K562 (cell line): ENCODE measurements around the gene WSCD2. TPM values are rescaled to one million over a fixed set of nuclear protein-coding genes. Genes with fewer than 3 reads are reported as not detected.

ENCODE experiments used
- ATAC-seq: fragments of 200-7000 bp; cut with Tn5 transposase; 3 replicates; pipeline ENCODE4 v1.9.1; 2020; ENCODE audit warnings: moderate library complexity
- BruUV-seq: library from RNA; stranded (reverse); fragments of 400-500 nt; replicated peaks from 2 replicates; lab custom pipeline; 2021; lab: Mats Ljungman, UMichigan
- CTCF ChIA-PET: fragments of 300-600 bp; formaldehyde crosslinking; extraction: SDS; loops from one replicate; lab custom pipeline; 2021; ENCODE audit warnings: low intra/inter-chr PET ratio; lab: Yijun Ruan, JAX
- POLR2A ChIA-PET: fragments of 300-600, 350-650 bp; sonication (Branson Sonifier 250); formaldehyde crosslinking; extraction: SDS; loops from one replicate; lab custom pipeline; 2021; ENCODE audit warnings: antibody characterized with exemption, inconsistent platforms; lab: Yijun Ruan, JAX
- DNase-seq, 4 experiments: peaks; one replicate each; pipeline versions ENCODE4 v3.0.0 to v3.0.0-alpha.2; 2011 to 2018; ENCODE audit warnings: low spot score in 3 of 4, mixed read lengths in 3 of 4; ENCODE audit errors: extremely low read depth in 1 of 4
- FAIRE-seq: peaks from 2 replicates; lab custom pipeline; 2011; peaks lifted over from hg19 to GRCh38; lab: Jason Lieb, UNC
- H2AFZ ChIP-seq: 2 replicates; pipeline ENCODE4 v1.6.0; 2011; ENCODE audit warnings: low read depth, low read length, control low read depth, inconsistent platforms
- H3K27ac ChIP-seq: fragments of 200-600 bp; 3 replicates; pipeline ENCODE4 v1.8.0; 2011; ENCODE audit warnings: low read depth, mild to moderate bottlenecking, control low read depth, inconsistent platforms, low read length, moderate library complexity, mixed read lengths; ENCODE audit errors: extremely low read depth
- H3K27me3 ChIP-seq, 2 experiments: fragments of 300-600 bp in 1 of 2; 2 replicates in 1 of 2; 3 replicates in 1 of 2; pipeline versions ENCODE4 v1.6.0 to v1.8.0; 2011; ENCODE audit warnings: inconsistent platforms in 2 of 2, low read length in 2 of 2, mild to moderate bottlenecking in 1 of 2, mixed read lengths in 1 of 2, moderate library complexity in 1 of 2; ENCODE audit not compliant: control insufficient read depth in 2 of 2, insufficient read depth in 2 of 2
- H3K36me3 ChIP-seq: fragments of 300-600 bp; 3 replicates; pipeline ENCODE4 v1.8.0; 2011; ENCODE audit warnings: mild to moderate bottlenecking, low read length, inconsistent platforms; ENCODE audit not compliant: control insufficient read depth, insufficient read depth
- H3K4me1 ChIP-seq, 2 experiments: fragments of 200-600 bp in 1 of 2; replicated peaks in 1 of 2; 2 replicates in 1 of 2; 3 replicates in 1 of 2; pipeline versions ENCODE4 v1.5.1 to v1.8.0; 2011; ENCODE audit warnings: inconsistent platforms in 2 of 2, low read length in 2 of 2, mild to moderate bottlenecking in 1 of 2, mixed read lengths in 1 of 2, moderate library complexity in 1 of 2; ENCODE audit not compliant: control insufficient read depth in 2 of 2, insufficient read depth in 2 of 2
- H3K4me2 ChIP-seq: 2 replicates; pipeline ENCODE4 v1.6.1; 2011; ENCODE audit warnings: low read length, control low read depth, inconsistent platforms, mixed read lengths; ENCODE audit not compliant: insufficient read depth
- H3K4me3 ChIP-seq: fragments of 200-600 bp; sonication (generic), shearing (Covaris generic); 2 replicates; pipeline ENCODE4 v1.5.1; 2016; ENCODE audit warnings: control low read depth, inconsistent platforms
- H3K79me2 ChIP-seq: fragments of 200-600 bp; 3 replicates; pipeline ENCODE4 v1.8.0; 2011; ENCODE audit warnings: low read length, inconsistent platforms; ENCODE audit not compliant: control insufficient read depth, insufficient read depth
- H3K9ac ChIP-seq, 2 experiments: 2 replicates each; pipeline versions ENCODE4 v1.6.0 to v1.6.1; 2011; ENCODE audit warnings: low read depth in 2 of 2, low read length in 2 of 2, control low read depth in 1 of 2, inconsistent platforms in 1 of 2, mild to moderate bottlenecking in 1 of 2, mixed read lengths in 1 of 2; ENCODE audit not compliant: insufficient read depth in 1 of 2
- H3K9me1 ChIP-seq: one replicate; pipeline ENCODE4 v1.6.0; 2011; ENCODE audit warnings: inconsistent platforms, mild to moderate bottlenecking, low read length, moderate library complexity; ENCODE audit not compliant: control insufficient read depth, insufficient read depth
- H3K9me3 ChIP-seq: replicated peaks from 2 replicates; pipeline ENCODE4 v1.5.1; 2011; ENCODE audit warnings: low read depth, low read length, inconsistent platforms; ENCODE audit not compliant: control insufficient read depth, insufficient read depth
- H4K20me1 ChIP-seq: replicated peaks from 2 replicates; pipeline ENCODE4 v1.6.1; 2011; ENCODE audit warnings: low read length, inconsistent platforms, mixed read lengths; ENCODE audit not compliant: control insufficient read depth, insufficient read depth
- BACH1 ChIP-seq: fragments of 200-800 bp; sonication (Bioruptor generic); IDR thresholded peaks from 2 replicates; pipeline ENCODE4 v1.6.1; 2016; ENCODE audit warnings: missing genetic modification characterization, missing compliant biosample characterization
- CBFB ChIP-seq: sonication (generic); formaldehyde crosslinking; IDR thresholded peaks from 2 replicates; pipeline ENCODE4 v1.4.0; 2020; ENCODE audit warnings: mild to moderate bottlenecking, missing genetic modification reagents
- ETV5 ChIP-seq: sonication (generic); formaldehyde crosslinking; IDR thresholded peaks from 2 replicates; pipeline ENCODE4 v1.4.0; 2020; ENCODE audit warnings: low read depth, mild to moderate bottlenecking, missing genetic modification reagents
- PREB ChIP-seq: sonication (generic); formaldehyde crosslinking; IDR thresholded peaks from 2 replicates; pipeline ENCODE4 v1.8.1; 2023; ENCODE audit warnings: mild to moderate bottlenecking, missing genetic modification reagents
- SMARCE1 ChIP-seq: fragments of 450-650 bp; IDR thresholded peaks from 2 replicates; pipeline ENCODE4 v1.7.1; 2016; ENCODE audit warnings: mild to moderate bottlenecking
- ZBTB40 ChIP-seq, 2 experiments: fragments of 450-650 bp in 1 of 2; sonication (generic) in 1 of 2; formaldehyde crosslinking in 1 of 2; IDR thresholded peaks; 2 replicates each; pipeline versions ENCODE4 v1.7.1 to v1.9.0; 2016 to 2022; ENCODE audit warnings: inconsistent platforms in 1 of 2, mild to moderate bottlenecking in 1 of 2, missing genetic modification reagents in 1 of 2
- ZNF212 ChIP-seq: fragments of 450-650 bp; formaldehyde crosslinking; IDR thresholded peaks from 2 replicates; pipeline ENCODE4 v1.4.0; 2020; ENCODE audit warnings: mild to moderate bottlenecking
- ZNF639 ChIP-seq, 2 experiments: fragments of 200-800 bp in 1 of 2; sonication (Bioruptor generic) in 1 of 2; sonication (generic) in 1 of 2; formaldehyde crosslinking in 1 of 2; IDR thresholded peaks in 1 of 2; conservative IDR thresholded peaks in 1 of 2; 2 replicates each; pipeline versions ENCODE4 v1.5.0 to v1.6.1; 2016 to 2020; ENCODE audit warnings: missing compliant biosample characterization in 1 of 2, missing genetic modification characterization in 1 of 2, missing genetic modification reagents in 1 of 2
- ZNF764 ChIP-seq: fragments of 250-450 bp; sonication (Bioruptor Pico); IDR thresholded peaks from 2 replicates; pipeline ENCODE4 v1.4.0; 2020; ENCODE audit warnings: low read depth, mild to moderate bottlenecking, moderate library complexity
- WGBS: fragments of 100-300 bp; shearing (Covaris generic); methylation state at CpG from one replicate; pipeline ENCODE4 v1.1.6; 2016; ENCODE audit warnings: low coverage, mixed read lengths; ENCODE audit not compliant: insufficient coverage; ENCODE audit errors: missing lambda C conversion rate; 5-methylcytosine and 5-hydroxymethylcytosine counted together
- in situ Hi-C: fragments of 300-500 bp; cut with MboI; formaldehyde crosslinking; loops from 4 replicates; pipeline ENCODE4 v1.15.0; 2018; ENCODE audit warnings: inconsistent platforms, mixed read lengths
- intact Hi-C: fragments of 100-400 bp; cut with micrococcal nuclease; formaldehyde crosslinking; loops from 2 replicates; pipeline ENCODE4 v1.14.2; 2022
- polyA plus RNA-seq, 8 experiments: library from polyadenylated mRNA; depleted of rRNA in 4 of 8; stranded (reverse) in 5 of 8; unstranded in 3 of 8; fragments of >200 nt; fragmentation: Nextera tagmentation in 2 of 8; fragmentation: Illumina TruSeq in 1 of 8; extraction: Ambion mirVana in 2 of 8; extraction: Trizol in 1 of 8; gene quantifications; 2 replicates each; pipeline versions ENCODE4 v1.2.1 to v1.2.3, GENCODE V29; 2011 to 2014; ENCODE audit warnings: inconsistent platforms in 1 of 8, missing spikeins in 1 of 8
- total RNA-seq, 7 experiments: library from RNA; depleted of rRNA in 6 of 7; stranded (reverse); fragments of >200 nt in 6 of 7; fragmentation: Illumina TruSeq in 2 of 7; extraction: Trizol in 2 of 7; gene quantifications; 2 replicates each; pipeline versions ENCODE4 v1.2.1 to v1.2.3, GENCODE V29; 2011 to 2021; ENCODE audit warnings: low replicate concordance in 1 of 7

WSCD2 gene
- total and polyA plus RNA-seq, 9 of the 15 experiments (the other 6 are each of a cell fraction or from before 2014, with no cell fraction given), result 0.72 to 14.1 (median 4.0) TPM

- intact Hi-C loops, result loop anchor here (10.0 kb wide), 1 partner anchor 401 kb away; no protein-coding TSS in a partner anchor
- TF ChIP-seq CBFB (no peak), ETV5 (CRISPR knock-in tag) (no peak), ZNF639 (CRISPR knock-in tag; conservative IDR thresholded peaks at IDR 0.05 in 1 of 2, IDR thresholded peaks at IDR 0.05 in 1 of 2) (no peak), ZNF764 (CRISPR knock-in tag) (no peak), ZBTB40 (IDR thresholded peaks at IDR 0.05) (peak; percentile 89), ZBTB40 (CRISPR knock-in tag; IDR thresholded peaks at IDR 0.05) (peak; percentile 74; the same call in 1 of the 2 replicates), PREB (no peak), BACH1 (tag) (no peak), SMARCE1 (no peak), ZNF212 (CRISPR knock-in tag) (no peak)
Measured at GRCh38 chr12:108094056-108094649, 34.9 kb upstream of the WSCD2 start.

More at GRCh38 chr12:108094056-108094649, 34.9 kb upstream of the WSCD2 start:
- WGBS, result 0% methylated on average over 2 of the region's 2 CpGs
- ChIA-PET POLR2A (interaction anchor here (0.7 kb wide), 1 partner anchor 11 kb away, joined by 4 read pairs; no protein-coding TSS in a partner anchor), CTCF (no interaction called here)
- Histone ChIP-seq H4K20me1 (no peaks in the 10 kb centered on the region), H3K36me3 (no peaks in the 10 kb centered on the region), H3K27ac (no peak overlapping the region), H3K9me3 (no peaks in the 10 kb centered on the region), H3K4me2 (no peak overlapping the region), H3K9ac (no peak overlapping the region), H3K4me3 (no peak overlapping the region), H3K27me3 (peaks cover 9 to 11% of the 10 kb centered on the region in 2 experiments; a peak in 3 of 5 replicates), H3K9me1 (no peaks in the 10 kb centered on the region), H2AFZ (no peak overlapping the region), H3K4me1 (peaks cover 0 to 2% of the 10 kb centered on the region in 2 experiments; a peak in 1 of 5 replicates), H3K79me2 (no peaks in the 10 kb centered on the region)
- FAIRE-seq, result no peak
- no peak for DNase-seq
- in situ Hi-C loops, result no loop called here
- no TSS peak for BruUV-seq
- ATAC-seq, result no peak
